ENCODE data around the gene TSPAN5. TPM values are rescaled to one million over a fixed set of nuclear protein-coding genes. Genes with fewer than 3 reads are reported as not detected.

Gene TSPAN5
- total and polyA plus RNA-seq, 4 donors = 60.7 to 93.9 (median 76.3) TPM

DNA sequence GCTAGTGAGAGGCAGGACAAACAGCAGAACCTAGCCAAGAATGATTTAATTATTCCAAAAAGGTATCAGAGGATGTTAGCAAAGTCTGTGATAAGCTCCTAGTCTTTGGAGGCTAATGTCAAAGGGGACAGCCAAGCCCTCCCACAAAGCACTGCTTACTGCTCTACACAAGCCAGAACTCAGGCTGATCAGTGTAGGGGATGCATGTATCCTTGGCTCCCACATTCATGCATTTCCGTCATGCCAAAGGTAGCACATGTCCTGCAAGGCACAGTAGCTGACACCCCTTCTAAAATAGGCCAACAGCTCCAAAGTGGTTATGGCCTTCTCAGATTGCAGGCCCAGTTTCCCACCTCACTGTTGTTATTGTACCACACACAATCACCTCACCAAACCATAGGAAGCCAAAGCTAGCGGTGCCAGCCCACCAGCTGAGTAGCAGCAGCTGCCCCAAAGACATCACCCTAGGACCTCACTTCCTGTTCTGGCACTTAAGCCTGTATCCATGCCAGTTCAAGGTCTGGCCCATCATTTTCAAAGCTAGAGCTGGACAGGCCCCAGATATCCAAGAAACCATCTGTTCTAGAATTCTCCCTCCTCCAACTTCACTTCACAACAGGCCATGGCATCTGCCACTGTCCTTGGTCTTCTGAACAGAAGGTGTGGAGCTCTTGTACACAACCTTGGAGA, 40.9 kb downstream of the TSPAN5 start:
- peak in 2 of 6 donors; percentile 37 to 60 for DNase-seq (ENCODE audit: low read depth in 4 of 6, low spot score in 6 of 6)
- WGBS (ENCODE audit: insufficient coverage) = 62% methylated on average over 2 of the region's 2 CpGs
- no peaks in the 10 kb centered on the region for H3K9me3 ChIP-seq (ENCODE audit: control insufficient read depth, insufficient read depth, low read length)
- peaks cover 24% of the 10 kb centered on the region for H3K4me1 ChIP-seq (ENCODE audit: control insufficient read depth, insufficient read depth, low read length)
- no peak overlapping the region for H3K4me3 ChIP-seq (ENCODE audit: low read depth, low read length)
- H3K27ac ChIP-seq (ENCODE audit: low read depth, low read length) = peak overlapping the region; percentile 6
- H3K36me3 ChIP-seq (ENCODE audit: control insufficient read depth, insufficient read depth, low read length) = no peaks in the 10 kb centered on the region
- H3K27me3 ChIP-seq (ENCODE audit: control insufficient read depth, insufficient read depth, low read length) = no peaks in the 10 kb centered on the region

DNA sequence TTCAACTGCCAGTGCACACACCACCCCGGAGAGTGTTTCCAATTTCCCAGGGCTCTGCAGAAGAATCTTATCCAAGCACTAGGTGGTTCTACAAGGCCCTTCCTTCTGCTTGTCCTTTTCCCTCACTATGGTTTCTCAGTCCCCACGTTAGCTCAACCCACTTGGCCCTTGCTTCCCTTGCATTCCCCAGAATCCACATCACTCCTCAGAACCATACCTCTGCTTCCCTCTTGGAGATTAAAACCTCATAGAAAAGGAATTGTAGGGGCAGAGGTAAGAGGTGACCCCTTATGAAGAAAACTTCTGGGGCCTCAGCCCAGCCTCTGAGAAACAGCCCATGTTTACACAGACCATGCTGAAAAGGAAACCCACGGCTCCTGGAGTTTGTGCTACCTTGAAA, 42.4 kb downstream of the TSPAN5 start:
- no peak overlapping the region for H3K4me3 ChIP-seq (ENCODE audit: low read depth, low read length)
- H3K9me3 ChIP-seq (ENCODE audit: control insufficient read depth, insufficient read depth, low read length) = no peaks in the 10 kb centered on the region
- H3K27ac ChIP-seq (ENCODE audit: low read depth, low read length) = no peak overlapping the region
- WGBS (ENCODE audit: insufficient coverage) = 64% methylated on average over 3 of the region's 3 CpGs
- H3K27me3 ChIP-seq (ENCODE audit: control insufficient read depth, insufficient read depth, low read length) = no peaks in the 10 kb centered on the region
- no peak for DNase-seq (ENCODE audit: low read depth in 4 of 6, low spot score in 6 of 6)
- peaks cover 36% of the 10 kb centered on the region for H3K4me1 ChIP-seq (ENCODE audit: control insufficient read depth, insufficient read depth, low read length)
- H3K36me3 ChIP-seq (ENCODE audit: control insufficient read depth, insufficient read depth, low read length) = no peaks in the 10 kb centered on the region

DNA sequence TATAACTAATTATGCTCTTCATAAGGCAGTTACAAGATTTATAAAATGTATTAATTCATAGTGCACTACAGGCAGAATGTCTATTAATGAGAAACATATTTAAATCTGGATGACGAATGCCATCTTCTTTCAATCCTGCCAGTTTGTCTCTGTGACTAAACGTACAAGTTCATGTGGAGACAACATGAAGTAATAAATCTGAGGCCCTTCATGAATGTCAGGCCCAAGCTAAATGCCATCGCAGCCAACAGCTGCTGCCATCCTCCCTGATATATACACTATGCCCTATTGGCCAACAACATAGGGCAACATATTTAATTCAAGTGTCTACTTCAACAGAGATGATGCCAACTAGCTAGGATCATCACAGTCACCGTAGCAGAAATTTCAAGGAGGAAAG, 43.7 kb downstream of the TSPAN5 start:
- peaks cover 39% of the 10 kb centered on the region for H3K4me1 ChIP-seq (ENCODE audit: control insufficient read depth, insufficient read depth, low read length)
- no peaks in the 10 kb centered on the region for H3K27me3 ChIP-seq (ENCODE audit: control insufficient read depth, insufficient read depth, low read length)
- WGBS (ENCODE audit: insufficient coverage) = 68% methylated on average over 3 of the region's 4 CpGs
- no peaks in the 10 kb centered on the region for H3K9me3 ChIP-seq (ENCODE audit: control insufficient read depth, insufficient read depth, low read length)
- no peaks in the 10 kb centered on the region for H3K36me3 ChIP-seq (ENCODE audit: control insufficient read depth, insufficient read depth, low read length)
- H3K4me3 ChIP-seq (ENCODE audit: low read depth, low read length) = no peak overlapping the region
- peak overlapping the region; percentile 67 for H3K27ac ChIP-seq (ENCODE audit: low read depth, low read length)
- no peak for DNase-seq (ENCODE audit: low read depth in 4 of 6, low spot score in 6 of 6)

DNA sequence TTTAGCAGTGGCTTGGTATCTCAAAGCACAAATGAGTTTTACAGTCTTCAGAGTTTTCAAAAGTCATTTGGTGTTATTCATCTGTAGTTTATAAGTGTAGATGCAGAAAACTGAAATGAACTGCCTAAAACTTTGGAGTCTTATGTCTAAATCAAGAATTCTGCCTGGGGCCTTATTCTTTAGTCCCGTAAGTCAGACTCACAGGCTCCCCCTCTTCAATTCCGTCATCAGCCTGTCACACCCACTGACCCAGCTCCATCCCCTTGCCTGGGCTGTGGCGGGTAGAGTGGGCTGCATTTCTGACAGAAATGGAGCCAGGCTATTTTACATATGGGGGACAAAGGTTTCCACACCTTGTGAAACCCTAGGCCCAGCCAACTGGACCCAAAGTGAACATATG, 44.3 kb downstream of the TSPAN5 start:
- Histone ChIP-seq H3K36me3 (ENCODE audit: control insufficient read depth, insufficient read depth, low read length) (no peaks in the 10 kb centered on the region), H3K27me3 (ENCODE audit: control insufficient read depth, insufficient read depth, low read length) (no peaks in the 10 kb centered on the region), H3K9me3 (ENCODE audit: control insufficient read depth, insufficient read depth, low read length) (no peaks in the 10 kb centered on the region), H3K27ac (ENCODE audit: low read depth, low read length) (peak overlapping the region; percentile 67), H3K4me3 (ENCODE audit: low read depth, low read length) (no peak overlapping the region), H3K4me1 (ENCODE audit: control insufficient read depth, insufficient read depth, low read length) (peaks cover 44% of the 10 kb centered on the region)
- no peak for DNase-seq (ENCODE audit: low read depth in 4 of 6, low spot score in 6 of 6)
- WGBS (ENCODE audit: insufficient coverage) = no CpG with 5 or more reads among the region's 3 CpGs

DNA sequence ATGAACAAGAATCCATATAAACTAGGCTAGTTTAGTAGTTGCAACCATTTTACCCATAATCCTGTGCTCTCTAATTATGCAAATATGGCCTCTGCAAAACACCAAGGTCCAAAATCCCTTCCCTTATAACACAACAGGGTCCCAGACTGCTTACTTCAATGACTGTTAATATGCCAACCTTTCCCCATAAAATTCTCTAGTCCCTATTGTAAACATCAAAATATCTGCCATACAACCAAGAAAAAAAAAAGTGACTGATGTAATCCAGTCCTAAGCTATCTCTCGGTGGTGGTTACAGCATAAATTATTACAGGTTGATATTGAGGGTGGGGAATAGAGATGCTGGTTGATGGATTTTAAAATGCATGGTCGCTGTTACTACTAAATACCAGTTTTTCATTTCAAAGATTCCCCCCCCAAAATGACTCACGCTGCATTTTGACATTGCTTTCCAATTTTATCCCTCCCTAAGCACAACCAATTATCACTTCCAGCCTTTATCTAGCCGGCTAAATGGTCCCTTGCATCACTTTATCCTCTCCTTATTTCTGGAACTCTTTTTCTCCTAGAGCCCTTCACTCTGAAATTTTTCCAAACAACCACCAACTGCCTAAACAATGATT, 44.8 kb downstream of the TSPAN5 start:
- 41% methylated on average over 2 of the region's 4 CpGs for WGBS (ENCODE audit: insufficient coverage)
- H3K4me1 ChIP-seq (ENCODE audit: control insufficient read depth, insufficient read depth, low read length) = peaks cover 44% of the 10 kb centered on the region
- DNase-seq (ENCODE audit: low read depth in 4 of 6, low spot score in 6 of 6) = peak in 1 of 6 donors; percentile 92

DNA sequence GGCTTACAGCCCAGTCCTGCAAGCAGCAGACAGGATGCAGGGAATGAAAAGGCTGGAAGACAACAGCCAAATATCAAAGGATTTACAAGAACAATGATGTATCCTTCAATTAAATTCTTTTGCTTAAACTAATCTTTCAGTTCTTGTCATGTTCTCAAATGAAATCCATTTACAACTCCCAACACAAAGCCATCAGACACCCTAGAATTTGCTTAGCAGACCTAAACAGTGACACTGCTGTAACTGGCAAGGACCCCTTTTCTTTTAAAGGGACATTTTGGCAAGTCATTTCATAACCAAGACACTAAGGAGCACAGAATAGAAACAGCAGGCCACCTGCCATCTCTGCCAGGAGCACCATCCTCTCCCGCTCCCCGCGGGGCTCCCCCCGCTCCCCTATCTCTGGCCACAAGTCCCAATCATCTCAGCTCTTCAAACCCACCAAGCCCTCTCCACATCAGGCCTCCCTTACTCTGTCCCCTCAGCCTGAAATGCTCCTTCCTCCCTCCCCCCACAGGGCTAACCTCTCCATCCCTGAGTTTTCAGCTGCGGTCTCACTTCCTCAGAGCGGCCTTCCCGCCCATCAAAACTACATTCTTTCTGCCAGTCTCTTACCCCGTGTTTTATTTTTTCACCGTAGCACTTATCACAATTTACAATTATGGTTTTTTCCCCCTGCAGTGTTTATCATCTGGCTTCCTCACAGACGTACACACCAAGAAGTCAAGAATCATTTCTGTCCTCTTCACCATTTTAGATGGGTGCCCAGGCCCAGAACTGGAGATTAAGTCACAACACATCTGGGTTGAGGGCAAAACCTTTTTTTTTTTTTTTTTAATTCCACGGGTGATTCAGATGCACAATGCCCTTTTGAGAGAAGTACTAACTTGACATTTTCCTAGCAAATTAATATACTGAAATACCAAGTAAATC, 45.8 kb downstream of the TSPAN5 start:
- H3K4me3 ChIP-seq (ENCODE audit: low read depth, low read length) = no peak overlapping the region
- peak overlapping the region; percentile 1 for H3K27ac ChIP-seq (ENCODE audit: low read depth, low read length)
- WGBS (ENCODE audit: insufficient coverage) = 47% methylated on average over 10 of the region's 11 CpGs
- no peaks in the 10 kb centered on the region for H3K36me3 ChIP-seq (ENCODE audit: control insufficient read depth, insufficient read depth, low read length)
- H3K9me3 ChIP-seq (ENCODE audit: control insufficient read depth, insufficient read depth, low read length) = no peaks in the 10 kb centered on the region
- no peaks in the 10 kb centered on the region for H3K27me3 ChIP-seq (ENCODE audit: control insufficient read depth, insufficient read depth, low read length)
- peaks cover 44% of the 10 kb centered on the region for H3K4me1 ChIP-seq (ENCODE audit: control insufficient read depth, insufficient read depth, low read length)
- DNase-seq (ENCODE audit: low read depth in 4 of 6, low spot score in 6 of 6) = peak in 1 of 6 donors; percentile 41

More for the DNA sequence above, 44.8 kb downstream of the TSPAN5 start:
- Histone ChIP-seq H3K27ac (ENCODE audit: low read depth, low read length) (peak overlapping the region; percentile 67), H3K27me3 (ENCODE audit: control insufficient read depth, insufficient read depth, low read length) (no peaks in the 10 kb centered on the region), H3K9me3 (ENCODE audit: control insufficient read depth, insufficient read depth, low read length) (no peaks in the 10 kb centered on the region), H3K36me3 (ENCODE audit: control insufficient read depth, insufficient read depth, low read length) (no peaks in the 10 kb centered on the region), H3K4me3 (ENCODE audit: low read depth, low read length) (no peak overlapping the region)

DNA sequence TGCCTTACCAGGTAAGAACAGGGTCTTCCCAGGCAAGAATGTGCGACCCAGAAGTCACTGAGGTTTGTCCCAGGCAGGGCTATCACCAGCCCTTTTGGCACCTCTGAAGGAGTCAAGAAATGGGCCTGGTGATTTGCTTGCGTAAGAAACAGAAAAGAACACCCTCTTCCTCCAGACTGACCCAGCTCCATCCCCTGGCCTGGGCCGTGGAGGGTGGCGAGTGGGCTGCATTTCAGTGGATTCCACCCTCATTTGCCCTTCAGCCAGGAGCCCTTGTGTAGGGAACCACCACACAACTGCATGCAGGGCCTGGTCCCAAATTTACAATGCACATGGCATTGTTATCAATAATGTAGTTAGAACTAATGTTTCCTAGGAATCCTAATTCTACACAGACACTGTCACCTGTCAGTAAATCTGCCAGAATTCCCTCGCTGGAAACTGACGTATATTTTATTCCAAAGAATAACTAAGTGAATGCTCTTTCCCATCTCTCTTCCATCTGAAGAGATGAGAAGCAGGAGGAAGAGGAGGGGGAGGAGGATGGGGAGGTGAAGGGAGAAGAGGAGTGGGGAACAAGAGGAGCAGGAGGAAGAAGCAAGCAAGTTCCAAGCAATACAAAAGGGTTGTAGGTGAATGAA, 46.6 kb downstream of the TSPAN5 start:
- DNase-seq (ENCODE audit: low read depth in 4 of 6, low spot score in 6 of 6) = no peak
- Histone ChIP-seq H3K9me3 (ENCODE audit: control insufficient read depth, insufficient read depth, low read length) (no peaks in the 10 kb centered on the region), H3K27ac (ENCODE audit: low read depth, low read length) (no peak overlapping the region), H3K36me3 (ENCODE audit: control insufficient read depth, insufficient read depth, low read length) (no peaks in the 10 kb centered on the region), H3K4me3 (ENCODE audit: low read depth, low read length) (no peak overlapping the region), H3K27me3 (ENCODE audit: control insufficient read depth, insufficient read depth, low read length) (no peaks in the 10 kb centered on the region), H3K4me1 (ENCODE audit: control insufficient read depth, insufficient read depth, low read length) (peaks cover 42% of the 10 kb centered on the region)
- WGBS (ENCODE audit: insufficient coverage) = no CpG with 5 or more reads among the region's 6 CpGs

DNA sequence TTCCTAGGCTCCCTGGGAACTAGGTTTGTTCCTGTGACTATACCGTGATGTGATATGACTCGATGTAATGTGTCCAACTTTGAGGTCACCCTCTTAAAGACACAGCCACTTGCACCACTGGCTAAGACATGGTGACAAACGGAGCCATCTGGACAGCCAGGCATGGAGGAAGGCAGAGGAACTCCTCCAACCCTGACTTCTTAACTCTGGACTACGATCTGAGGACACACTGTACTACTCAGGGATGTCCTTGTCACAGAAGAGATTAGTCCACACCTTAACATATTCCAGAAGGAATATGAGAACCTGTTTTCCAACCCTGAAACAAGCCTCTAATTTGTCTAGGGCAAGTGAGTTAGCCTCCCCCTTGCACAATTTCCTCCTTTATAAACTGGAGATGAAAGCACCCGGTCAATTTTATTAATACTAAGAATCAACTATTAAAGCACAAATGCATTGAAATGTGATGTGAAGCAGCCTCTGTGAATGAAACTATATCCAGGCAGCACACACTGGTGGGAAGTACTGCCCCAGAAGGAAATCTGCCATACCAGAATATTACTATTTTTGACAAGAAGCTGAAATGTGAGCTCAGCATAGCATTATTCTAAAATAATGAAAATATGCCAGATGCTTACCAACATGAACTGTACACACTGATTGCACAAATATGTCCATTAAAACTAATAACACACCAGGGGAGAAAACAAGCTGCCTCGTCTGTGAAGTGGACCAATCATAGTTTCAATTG, 47.3 kb downstream of the TSPAN5 start:
- H3K27ac ChIP-seq (ENCODE audit: low read depth, low read length) = no peak overlapping the region
- WGBS (ENCODE audit: insufficient coverage) = 69% methylated on average over 5 of the region's 6 CpGs
- no peaks in the 10 kb centered on the region for H3K9me3 ChIP-seq (ENCODE audit: control insufficient read depth, insufficient read depth, low read length)
- H3K4me3 ChIP-seq (ENCODE audit: low read depth, low read length) = no peak overlapping the region
- no peaks in the 10 kb centered on the region for H3K36me3 ChIP-seq (ENCODE audit: control insufficient read depth, insufficient read depth, low read length)
- H3K27me3 ChIP-seq (ENCODE audit: control insufficient read depth, insufficient read depth, low read length) = no peaks in the 10 kb centered on the region
- H3K4me1 ChIP-seq (ENCODE audit: control insufficient read depth, insufficient read depth, low read length) = peaks cover 42% of the 10 kb centered on the region
- peak in 1 of 6 donors; percentile 54 for DNase-seq (ENCODE audit: low read depth in 4 of 6, low spot score in 6 of 6)

DNA sequence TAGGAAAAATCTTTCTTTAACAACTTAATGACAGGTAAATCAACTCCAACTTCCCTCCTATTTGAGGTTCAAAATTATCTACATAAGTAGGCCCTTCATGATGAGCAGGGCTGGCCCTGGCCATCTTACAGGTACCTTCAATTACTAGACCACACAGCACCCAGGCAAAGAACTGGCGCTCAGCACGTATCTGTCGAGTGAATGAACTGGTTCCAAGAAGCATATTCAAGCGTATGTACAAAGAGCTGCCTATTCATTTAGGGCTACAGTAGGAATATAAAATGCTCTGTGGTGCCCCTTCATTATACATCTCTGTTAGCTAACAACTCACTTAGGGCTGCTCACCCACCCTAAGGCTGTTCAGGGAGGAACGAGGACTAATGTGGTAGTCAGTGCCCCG, 48.0 kb downstream of the TSPAN5 start:
- Histone ChIP-seq H3K9me3 (ENCODE audit: control insufficient read depth, insufficient read depth, low read length) (no peaks in the 10 kb centered on the region), H3K27ac (ENCODE audit: low read depth, low read length) (no peak overlapping the region), H3K27me3 (ENCODE audit: control insufficient read depth, insufficient read depth, low read length) (no peaks in the 10 kb centered on the region), H3K4me1 (ENCODE audit: control insufficient read depth, insufficient read depth, low read length) (peaks cover 42% of the 10 kb centered on the region), H3K36me3 (ENCODE audit: control insufficient read depth, insufficient read depth, low read length) (no peaks in the 10 kb centered on the region), H3K4me3 (ENCODE audit: low read depth, low read length) (no peak overlapping the region)
- no CpG with 5 or more reads among the region's 6 CpGs for WGBS (ENCODE audit: insufficient coverage)
- DNase-seq (ENCODE audit: low read depth in 4 of 6, low spot score in 6 of 6) = peak in 1 of 6 donors; percentile 60

Data from spinal cord (tissue), 10 donors.